Stimulated activated CD4-positive, alpha-beta T cell treated with anti-CD3 and anti-CD28 coated beads, Interleukin-4, amount 100 ng/mL, for 24 hours (primary cell): ENCODE data around the gene RAB6D.
A peak's percentile ranks its signal among the peaks of the same experiment; 100 is the strongest.
"Not testable (repeated sequence)": the region's sequence is repeated elsewhere in the genome, so short reads cannot be mapped to it uniquely, and the experiment has no call there.

Source experiments
- DNase-seq: peaks from one replicate; pipeline ENCODE4 v3.0.0-alpha.2; 2020

RAB6D gene

DNA sequence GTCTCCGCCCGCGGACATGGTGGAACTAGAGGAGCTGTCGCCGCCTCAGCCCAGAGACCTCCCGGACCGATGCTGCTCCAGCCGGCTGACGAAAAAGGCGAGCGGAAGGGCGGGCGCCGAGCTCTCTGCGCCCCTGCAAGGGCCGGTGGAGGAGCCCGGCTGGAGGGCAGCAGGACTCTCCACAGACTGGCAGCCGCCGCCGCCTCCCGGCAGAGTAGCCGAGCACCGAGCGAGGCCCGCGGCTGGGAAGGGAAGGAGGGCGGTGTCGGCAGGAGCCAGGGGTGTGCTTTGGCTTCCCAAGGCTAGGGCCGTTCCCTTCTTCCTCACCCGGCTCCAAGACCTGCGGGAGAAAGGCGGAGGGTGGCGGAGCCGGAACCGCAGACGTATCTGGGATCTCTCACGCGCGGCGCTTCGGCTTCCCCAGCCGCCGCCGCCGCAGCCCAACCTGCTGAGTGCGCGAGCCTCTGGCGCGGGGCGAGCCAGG, at the start of gene RAB6D:
TSS of gene RAB6D (minus strand) at position 466 of the 484 bp plus-strand sequence. CDS start at position 18, 448 bp downstream.
- DNase-seq = not testable (repeated sequence)

DNA sequence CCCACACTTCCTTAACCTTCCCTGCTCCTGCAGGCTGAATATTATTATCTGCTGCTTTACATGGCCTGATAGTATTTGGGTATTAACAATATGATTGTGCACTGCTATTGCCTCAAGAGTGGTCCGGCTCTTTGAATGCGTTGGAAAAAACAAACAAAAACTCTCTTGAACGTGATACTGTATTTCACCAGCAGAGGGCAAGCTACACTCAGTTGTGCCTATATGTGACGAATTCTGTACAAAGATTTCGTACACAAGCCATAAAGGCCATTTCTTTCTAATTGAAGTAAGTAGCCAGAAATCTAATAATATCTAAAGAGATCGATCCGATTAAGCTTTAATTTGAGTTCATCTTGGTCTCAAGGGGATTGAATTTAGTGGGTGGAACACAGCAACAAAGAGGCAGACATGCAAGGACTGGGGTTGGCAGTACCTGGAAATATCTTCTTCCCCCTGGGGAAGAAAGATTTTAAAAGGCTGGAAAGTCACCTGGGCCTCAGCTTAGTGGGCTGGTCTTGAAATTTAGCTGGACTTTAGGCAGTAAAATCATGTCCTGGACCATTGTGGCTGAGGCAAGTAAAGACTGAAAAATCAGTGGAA, 49.3 kb upstream of the RAB6D start:
- DNase-seq = peak; percentile 27

DNA sequence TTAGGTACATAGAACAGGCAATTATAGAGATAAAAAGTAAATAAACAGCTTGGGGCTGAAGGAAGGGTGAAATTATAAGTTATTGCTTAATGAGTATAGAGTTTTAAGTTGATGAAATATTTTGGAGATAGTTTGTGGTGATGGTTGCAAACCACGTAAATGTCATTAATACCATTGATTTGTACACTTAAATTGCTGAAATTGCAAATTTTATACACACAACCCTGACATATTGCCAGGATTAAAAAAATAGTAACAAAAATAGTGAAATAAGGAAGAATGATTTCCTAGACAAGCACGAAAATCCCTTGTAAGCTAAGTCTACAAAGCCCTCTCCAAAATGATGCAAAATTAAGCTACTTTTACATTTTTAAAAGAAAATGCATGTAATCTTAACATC, 46.2 kb upstream of the RAB6D start:
- no peak for DNase-seq

DNA sequence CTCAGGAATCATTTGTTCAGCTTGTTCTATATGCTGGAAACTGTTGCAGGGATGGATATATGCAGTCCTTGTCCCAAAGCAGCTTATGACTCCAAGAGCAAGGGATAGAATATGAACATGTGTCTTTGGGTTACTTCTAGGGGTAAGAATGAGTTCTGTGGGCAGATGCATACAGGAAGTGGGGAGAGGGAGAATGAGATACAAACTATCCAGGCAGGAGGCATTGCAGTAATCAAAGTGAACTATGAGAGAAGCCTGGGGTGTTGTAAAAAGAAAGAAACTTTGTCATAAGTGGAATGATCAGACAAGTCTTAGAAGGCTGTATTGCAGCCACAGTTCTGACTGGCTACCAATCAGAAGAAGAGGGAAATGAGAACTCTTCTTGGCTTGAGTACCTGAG, 44.8 kb upstream of the RAB6D start:
- DNase-seq = no peak

DNA sequence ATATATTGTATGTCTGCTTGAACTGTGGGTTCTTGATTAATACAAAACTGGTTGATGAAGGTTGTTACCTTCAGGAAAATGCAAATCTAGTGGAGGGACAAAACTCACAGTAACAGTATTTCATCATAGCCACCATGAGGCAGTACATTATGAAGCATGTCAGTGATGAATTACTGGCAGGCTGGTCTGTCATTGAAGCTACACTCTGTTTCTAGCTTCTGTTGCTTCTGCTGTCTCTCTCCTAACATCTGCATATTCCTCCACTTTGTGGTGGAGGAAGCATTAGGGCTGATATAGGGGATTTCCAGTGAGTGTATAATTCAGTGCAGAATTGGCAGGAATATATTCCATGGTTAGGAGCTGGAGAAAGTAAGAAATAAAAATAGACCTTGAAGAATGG, 44.2 kb upstream of the RAB6D start:
- DNase-seq = no peak

DNA sequence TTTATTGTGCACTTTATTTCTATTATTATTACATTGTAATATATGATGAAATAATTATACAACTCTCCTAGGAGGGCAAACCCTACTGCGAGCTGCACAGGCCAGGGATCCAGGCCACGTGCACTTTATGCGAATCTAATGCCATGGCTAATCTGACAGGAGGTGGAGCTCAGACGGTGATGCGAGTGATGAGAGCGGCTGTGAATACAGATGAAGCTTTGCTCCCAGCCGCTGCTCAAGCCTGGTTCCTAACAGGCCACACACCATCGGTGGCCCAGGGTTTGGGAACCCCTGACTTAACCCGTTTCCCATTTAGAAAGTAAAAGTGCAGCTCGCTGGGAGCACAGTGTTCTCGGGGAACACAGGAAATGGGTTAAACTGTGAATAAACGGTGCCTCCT, 40.8 kb upstream of the RAB6D start:
- no peak for DNase-seq

DNA sequence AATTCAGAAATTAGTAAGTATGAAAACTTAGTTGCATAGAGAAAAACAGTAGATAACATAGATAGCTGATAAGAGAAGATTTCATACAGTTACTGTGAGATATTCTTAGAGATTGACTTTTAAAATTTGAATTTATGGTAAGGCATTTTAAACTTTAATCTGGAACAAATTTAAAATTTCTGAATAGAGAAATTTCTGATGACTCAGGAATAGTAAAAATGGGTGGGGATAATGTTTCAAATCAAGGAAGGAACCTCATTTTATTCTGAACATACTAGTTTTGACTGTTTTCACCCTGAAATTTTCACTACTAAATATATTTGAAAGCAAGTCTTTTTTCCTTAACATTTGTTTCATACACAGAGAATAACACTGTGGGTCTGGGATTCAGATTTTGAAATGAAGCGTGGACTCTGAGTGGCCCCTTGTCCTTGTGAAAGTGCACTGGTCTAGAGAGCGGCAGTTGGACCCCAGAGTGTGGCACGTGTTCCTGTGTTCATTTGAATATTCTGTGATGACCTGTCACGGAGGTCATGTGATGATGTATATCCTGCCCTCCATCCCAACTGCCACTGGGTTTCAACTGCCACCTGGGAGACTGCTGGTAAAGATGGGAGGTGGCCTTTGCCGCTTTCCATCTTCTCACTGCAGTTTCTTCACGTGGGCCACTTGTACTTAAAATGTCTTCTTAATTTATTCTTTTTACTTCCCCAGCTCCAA, 38.5 kb upstream of the RAB6D start:
- DNase-seq = no peak

DNA sequence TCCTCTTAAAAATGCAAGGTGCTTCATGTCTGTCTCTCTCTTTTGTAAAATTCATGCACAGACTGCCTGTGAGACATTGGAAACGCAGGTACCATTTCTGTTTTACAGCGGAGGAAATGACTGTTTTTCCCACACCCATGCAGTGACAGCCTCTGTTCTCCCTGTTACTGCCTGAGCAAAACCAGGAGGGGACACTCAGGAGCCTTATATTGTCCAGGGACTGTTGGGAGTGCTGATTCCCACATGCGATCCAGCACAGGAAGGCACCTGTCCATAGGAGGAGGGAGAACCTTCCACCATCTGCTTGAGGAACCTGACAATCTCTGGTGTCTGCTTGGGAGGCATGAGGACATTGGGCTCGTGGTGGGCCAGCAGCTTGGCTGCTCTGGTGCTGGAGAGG, 36.9 kb upstream of the RAB6D start:
- no peak for DNase-seq

DNA sequence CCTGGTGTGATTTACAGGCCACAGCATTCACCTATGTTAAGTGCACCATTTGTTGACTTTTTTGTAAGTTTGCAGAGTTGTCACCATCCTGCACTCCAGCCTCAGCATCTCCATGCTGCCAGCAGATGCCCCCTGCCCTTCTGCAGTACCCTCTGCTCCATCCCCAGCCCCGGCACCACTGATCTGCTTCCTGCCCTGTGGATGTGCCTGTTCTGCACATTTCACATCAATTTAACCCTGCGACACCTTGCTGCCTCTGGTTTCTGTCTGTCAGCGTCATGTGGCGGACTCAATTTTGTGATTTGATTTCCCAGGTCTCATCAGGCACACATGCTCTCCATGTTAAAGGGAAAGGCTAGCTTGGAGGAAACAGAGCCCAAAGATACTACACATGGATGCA, 36.5 kb upstream of the RAB6D start:
- DNase-seq = not testable (repeated sequence)

DNA sequence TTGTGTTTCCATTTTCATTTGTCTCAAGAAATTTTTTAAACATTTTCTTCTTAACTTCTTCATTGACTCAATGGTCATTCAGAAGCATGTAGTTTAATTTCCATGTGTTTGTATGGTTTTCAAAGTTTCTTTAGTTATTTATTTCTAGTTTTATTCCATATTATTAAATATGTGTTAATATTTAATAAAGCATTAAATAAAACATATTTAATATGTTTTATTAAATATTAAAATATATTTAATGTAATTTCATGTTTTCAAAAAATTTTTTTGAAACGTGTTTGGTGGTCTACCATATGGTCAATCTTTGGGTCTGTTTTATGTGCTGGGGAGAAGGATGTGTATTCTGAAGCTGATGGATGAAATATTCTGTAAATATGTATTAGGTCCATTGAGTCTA, 32.2 kb upstream of the RAB6D start:
- not testable (repeated sequence) for DNase-seq

DNA sequence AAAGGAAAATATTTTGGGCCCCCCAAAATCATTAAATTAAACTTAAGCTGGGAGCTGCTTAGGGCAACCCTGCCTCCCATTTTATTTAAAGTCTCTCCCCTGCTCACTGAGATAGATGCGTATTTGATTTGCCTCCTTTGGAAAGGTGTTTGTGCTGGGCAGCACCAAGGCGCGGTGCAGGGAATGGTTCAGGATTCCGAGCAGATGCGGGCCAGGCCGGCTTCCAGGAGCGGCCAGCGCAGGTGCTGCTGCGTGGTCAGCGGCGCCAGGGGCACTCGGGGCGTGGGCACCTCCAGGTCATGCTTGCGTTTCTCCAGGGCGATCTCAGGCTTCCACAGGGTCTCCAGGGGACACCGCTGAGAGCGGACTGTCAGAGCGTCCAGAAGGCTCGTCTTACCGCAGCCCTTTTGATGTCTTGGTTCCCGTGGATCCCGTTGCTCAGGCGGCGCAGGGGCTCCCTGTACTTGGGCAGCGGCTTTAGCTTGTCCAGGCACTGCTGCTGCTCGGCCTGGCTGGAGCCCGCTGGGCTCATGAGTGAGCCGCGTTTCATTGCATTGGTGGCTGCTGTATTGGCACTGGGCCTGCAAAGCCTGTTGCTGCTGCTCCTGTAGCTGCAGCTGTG, 31.2 kb upstream of the RAB6D start:
- not testable (repeated sequence) for DNase-seq

DNA sequence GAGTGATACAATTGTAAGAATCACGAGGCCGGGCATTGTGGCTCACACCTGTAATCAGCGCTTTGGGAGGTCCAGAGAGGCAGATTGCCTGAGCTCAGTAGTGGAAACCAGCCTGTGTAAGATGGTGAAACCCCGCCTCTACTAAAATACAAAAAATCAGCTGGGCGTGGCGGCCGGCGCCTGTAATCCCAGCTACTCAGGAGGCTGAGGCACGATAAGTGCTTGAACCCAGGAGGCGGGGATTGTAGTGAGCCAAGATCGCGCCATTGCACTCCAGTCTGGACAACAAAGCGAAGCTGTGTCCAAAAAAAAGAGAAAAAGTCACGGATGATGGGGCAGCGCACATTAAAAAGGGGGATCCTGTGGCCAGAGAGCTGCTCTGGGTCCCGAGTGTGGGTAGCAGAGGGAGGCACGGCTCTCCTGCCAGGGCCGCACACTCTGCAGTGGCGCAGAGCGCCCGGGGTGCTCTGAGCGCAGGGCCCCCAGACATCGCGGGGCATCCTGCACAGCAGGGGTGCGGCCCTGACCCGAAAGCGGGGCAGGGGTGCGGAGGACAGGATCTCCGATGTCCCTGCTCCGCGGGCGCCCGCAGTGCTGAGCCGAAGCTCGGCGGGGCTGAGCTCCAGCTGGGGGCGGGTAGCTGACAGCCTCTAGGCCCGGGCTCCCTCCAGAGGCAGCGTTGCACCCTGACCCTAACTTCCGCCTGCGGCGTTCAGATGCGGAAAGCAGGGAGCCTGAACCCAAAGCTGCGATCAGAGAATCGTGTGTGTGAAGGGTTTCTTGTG, 30.4 kb upstream of the RAB6D start:
- no peak for DNase-seq

DNA sequence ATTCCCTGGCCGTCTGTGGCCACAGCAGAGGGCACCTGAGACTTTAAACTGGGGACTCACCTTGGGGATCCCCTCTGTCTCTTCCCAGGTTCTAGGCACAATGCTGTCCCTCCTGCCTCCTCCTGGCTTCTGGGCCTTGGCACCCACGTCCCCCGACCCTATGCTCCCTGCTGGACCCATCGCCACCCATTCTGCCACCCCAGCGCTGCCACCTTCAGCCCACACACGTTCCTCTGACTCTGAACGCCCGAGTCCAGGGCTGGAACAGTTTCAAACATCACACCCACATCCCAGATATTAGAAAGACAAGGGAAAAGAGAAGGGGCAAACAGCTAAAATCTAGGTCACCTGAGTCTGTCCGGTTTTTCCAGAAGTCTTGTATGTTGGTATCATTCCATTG, 28.0 kb upstream of the RAB6D start:
- not testable (repeated sequence) for DNase-seq

DNA sequence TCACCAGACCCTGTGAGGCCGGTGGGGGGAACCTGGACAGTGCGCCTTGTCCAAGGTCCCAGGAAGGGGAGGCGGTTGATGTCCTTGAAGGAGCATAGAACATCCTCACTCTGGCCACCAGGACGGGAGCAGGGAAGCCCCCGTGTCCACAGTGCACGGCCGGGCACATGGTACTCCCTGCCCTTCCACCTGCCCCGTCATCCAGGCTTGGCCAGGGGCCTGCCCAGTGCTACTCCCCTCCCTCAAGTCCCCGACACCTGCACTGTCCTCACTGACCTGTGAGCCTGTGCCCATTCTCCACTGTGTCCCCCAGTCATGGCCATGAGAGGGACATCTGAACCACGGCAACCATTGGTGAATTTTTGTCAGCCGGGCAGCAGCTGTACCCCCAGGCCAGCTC, 27.5 kb upstream of the RAB6D start:
- DNase-seq = not testable (repeated sequence)

DNA sequence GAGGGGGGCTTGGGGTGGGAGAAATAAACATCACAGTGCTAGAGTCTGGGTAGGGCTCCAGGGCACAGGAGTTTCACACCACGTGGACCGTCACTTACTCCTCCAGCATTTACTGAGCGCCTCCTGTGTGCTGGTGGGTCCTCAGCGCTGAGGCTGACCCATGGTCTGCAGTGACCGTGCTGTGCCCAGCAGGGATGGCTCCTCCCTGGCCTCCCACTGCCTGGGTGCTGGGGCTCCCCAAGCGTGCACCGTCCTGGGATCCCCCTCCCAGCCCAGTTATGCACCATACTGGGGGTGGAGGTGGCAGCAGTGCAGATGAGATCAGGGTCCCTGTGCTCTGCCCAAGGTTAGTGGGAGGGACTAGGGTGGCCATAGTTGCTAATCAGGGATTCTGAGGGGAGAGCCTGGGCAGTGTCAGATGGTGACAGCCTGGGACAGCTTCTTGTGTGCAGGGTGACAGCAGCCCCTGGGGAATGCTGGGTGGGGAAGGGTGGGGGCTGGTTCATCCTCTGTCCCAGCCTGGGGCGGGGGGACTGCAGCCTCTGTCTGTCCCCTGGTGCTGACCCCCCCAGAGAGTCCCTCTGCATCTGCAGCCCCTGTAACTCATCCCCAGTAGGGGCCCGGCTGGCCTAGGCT, 26.6 kb upstream of the RAB6D start:
- DNase-seq = not testable (repeated sequence)

DNA sequence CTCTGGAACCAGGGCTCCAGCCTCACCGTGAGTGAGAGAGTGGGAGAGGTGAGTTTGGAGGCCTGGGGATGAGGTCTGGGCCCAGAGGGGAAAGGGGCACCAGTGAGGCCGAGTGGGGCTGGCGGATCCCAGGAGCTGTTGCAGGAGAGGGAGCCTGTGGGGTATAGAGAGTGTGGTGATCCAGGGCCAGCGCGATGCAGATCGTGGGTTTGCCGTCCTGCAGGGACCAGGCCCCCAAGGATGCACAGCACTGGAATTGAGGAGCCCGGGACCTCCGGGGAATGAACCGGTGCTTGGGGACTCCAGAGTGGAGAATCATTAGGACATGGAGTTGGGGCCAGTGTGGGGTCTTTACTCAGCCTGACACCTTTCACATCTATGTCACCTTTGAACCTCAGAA, 25.7 kb upstream of the RAB6D start:
- no peak for DNase-seq

DNA sequence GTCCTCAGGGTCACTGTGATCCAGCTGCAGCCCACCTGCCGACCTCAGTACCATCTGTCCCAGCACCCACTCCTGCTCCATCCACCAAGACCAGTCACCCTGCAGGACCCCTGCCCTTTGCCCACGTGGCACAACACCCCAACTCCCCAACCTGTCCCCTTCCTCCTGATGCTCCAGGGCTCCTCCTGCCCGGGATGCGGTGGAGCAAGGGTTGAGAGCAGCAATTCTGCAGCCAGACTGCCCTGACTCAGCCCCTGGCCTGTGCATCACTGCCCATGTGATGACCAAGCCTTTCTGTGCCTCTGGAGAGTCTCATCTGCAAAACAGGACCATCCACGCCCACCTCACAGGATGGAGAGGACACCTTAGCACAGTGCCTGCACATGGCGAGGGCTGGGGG, 24.9 kb upstream of the RAB6D start:
- not testable (repeated sequence) for DNase-seq

DNA sequence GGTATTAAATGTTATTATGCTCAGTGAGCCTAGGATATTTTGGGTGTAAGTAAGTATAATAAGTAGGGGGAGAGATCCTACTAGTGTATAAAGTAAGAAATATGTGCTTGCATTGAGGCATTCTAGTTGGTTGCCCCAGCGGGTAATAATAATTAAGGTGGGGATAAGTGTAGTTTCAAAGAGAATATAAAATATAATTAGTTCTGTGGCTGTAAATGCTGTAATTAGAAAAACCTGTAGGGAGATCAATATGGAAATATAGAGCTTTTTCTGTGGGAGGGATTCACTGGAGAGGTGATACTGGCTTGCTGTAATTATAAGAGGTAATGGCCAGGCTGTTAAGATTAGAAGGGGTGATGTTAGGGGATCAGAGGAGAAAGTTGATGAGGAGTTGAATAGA, 9.1 kb upstream of the RAB6D start:
- not testable (repeated sequence) for DNase-seq

DNA sequence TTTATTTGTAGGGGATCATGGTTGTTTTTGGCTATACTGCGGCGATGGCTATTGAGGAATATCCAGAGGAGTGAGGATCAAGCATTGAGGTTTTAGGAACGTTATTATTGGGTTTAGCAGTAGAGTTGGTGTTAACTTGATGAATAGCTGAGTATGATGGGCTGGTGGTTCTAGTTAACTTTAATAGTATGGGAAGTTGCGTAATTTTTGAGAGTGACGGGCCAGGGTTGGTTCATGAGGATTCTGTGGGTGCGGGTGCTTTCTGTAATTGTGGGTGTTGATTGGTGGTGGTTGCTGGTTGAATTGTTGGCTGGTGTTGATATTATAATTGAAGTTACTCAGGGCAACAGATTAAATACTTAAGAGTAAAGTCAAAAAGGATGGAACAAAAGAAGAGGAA, 6.0 kb upstream of the RAB6D start:
- no peak for DNase-seq

DNA sequence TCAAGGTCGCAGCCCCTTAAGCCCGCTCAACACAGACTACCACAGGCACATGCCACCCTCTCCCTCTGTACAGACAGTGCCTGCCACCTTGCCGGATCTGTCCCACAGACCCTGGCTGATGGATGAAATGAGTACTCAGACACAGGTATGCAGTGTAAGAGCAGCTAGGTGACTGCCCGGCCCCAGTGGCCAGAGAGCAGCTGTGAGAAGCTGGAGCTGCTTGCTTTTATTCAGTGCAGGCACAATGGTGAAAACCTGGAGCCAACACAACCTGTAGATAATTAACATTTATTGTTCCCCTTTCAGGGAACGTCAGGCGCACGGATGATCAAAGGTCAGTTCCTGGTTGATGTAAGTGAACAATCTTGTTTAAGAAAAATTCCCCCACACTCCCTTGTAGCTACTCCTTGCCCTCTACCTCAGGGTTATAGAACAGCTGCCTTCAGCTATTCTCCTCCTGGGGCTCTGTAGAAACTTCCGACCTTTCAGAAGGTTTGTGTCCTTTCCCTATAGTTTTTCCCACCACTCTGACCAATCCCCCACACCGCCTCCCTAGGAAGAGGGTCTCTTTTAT, 4.6 kb upstream of the RAB6D start:
- not testable (repeated sequence) for DNase-seq

DNA sequence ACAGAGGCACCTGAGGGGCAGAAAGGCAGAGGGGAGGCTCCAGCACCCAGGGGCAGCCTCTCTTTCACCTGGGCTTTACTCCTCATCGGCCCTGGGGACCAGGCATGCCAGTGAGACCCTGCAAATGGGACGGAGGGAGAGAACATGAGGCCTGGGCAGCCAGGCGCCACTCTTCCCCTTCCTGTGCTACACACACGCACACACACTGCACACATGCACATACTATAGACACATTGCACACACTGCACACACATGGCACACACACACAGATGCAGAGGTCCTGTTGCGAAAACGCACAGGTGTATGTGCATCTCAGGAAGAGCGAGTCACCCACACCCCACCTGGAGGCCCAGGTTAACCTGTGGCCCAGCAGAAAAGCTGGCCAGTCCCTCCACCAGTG, 3.4 kb upstream of the RAB6D start:
- DNase-seq = no peak

DNA sequence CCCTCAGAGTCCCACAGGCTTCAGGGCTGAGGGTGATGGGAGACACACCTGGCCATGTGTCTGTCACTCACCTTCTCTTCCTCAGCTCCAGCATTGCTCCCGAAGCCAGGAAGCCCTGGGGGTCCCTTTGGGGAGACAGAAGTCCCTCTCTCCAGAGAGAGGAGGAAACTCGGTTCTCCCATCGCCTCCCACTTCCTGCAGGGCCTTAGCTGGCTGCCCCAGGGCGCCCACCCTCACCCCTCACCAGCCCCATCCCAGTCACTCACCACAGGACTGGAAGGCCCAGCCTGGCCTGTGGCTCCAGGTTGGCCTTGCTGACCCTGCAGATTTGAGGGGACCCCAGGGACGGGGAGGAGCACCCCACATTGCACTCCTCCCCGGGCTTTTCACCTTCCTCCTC, 2.7 kb upstream of the RAB6D start:
- DNase-seq = no peak

DNA sequence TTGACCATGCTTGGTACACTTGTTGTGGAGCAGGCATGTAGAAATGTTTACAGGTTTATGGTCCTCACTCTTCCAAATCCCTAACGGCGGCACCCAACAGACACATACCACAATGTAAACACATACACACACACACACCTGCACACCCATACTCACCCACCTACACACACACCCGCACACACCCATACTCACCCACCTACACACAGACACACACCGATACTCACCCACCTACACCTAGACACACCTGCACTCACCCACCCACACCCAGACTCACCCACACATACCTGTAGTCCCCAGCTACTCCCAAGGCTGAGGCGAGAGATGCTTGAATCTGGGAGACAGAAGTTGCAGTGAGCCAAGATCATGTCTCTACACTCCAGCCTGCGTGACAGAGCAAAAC, 1.5 kb upstream of the RAB6D start:
- DNase-seq = no peak
